ENCODE data around the gene ZNF618. TPM values are rescaled to one million over a fixed set of nuclear protein-coding genes. Genes with fewer than 3 reads are reported as not detected.

ZNF618 gene
- polyA plus RNA-seq, 1 of the 3 experiments (the other 2 are of a cell fraction) = 6.2 TPM

DNA sequence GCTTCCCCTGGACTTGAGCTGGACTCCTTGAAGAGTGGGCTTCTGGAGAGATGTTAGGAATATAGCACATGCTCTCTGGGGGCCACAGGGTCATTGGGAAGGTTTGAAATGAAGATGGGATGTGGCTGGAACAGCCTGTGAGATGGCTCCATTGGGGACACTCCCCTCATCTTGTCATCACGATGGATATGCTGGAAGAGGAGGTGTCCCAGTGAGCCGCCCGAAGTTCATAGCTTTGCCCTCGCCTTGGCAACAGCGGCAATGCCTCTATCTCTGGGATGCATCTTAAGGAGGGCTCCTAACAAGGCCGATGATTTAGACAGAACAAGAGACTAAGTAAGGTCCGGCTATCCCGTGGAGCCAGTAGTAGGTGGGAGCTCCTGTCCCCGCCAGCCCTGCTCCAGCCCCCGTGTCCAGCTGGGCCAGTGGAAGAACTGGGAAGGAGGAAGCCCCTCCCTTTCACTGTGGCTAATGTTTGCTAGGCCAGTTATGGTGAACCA lies 178.1 kb downstream of the ZNF618 start (continued):
- TF ChIP-seq, protein P1, sequence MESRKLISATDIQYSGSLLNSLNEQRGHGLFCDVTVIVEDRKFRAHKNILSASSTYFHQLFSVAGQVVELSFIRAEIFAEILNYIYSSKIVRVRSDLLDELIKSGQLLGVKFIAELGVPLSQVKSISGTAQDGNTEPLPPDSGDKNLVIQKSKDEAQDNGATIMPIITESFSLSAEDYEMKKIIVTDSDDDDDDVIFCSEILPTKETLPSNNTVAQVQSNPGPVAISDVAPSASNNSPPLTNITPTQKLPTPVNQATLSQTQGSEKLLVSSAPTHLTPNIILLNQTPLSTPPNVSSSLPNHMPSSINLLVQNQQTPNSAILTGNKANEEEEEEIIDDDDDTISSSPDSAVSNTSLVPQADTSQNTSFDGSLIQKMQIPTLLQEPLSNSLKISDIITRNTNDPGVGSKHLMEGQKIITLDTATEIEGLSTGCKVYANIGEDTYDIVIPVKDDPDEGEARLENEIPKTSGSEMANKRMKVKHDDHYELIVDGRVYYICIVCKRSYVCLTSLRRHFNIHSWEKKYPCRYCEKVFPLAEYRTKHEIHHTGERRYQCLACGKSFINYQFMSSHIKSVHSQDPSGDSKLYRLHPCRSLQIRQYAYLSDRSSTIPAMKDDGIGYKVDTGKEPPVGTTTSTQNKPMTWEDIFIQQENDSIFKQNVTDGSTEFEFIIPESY (IDR thresholded peaks at IDR 0.05; ENCODE audit: borderline replicate concordance, low read depth) = no peak

DNA sequence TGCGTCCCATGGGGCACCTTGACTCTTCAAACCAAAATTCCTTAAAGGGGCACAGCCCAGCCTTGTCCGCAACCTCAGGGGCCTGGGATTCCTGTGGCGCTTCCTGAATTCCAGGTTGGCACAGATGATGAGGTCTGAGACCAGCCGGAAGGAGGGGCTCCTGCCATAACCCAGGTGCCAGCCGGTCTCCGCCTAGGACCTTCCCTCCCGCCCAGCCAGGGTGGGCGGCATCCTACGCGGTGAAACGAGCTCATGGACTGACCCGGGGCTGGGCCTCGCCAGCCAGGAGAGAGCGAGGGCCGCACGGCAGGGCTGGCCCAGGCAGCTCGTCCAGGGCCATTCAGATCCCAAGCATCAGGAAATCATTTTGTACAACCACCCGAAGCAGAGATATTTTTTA lies 179.0 kb downstream of the ZNF618 start:
- H3K4me2 ChIP-seq = no peak overlapping the region
- no peak overlapping the region for H3K9ac ChIP-seq
- H3K9me2 ChIP-seq = no peaks in the 10 kb centered on the region
- no peak for DNase-seq
- H3K9me3 ChIP-seq = no peaks in the 10 kb centered on the region
- ChIA-PET CTCF (interaction anchor here (1.0 kb wide), 1 partner anchor 17 kb away, joined by 3 read pairs; no protein-coding TSS in a partner anchor), POLR2A (no interaction called here)
- H3K27me3 ChIP-seq (ENCODE audit: insufficient read depth) = no peaks in the 10 kb centered on the region
- H3K79me2 ChIP-seq (ENCODE audit: insufficient read depth) = no peaks in the 10 kb centered on the region
- H3K4me3 ChIP-seq (ENCODE audit: low read depth in 2 of 2, low read length in 1 of 2) = no peak overlapping the region
- H3K36me3 ChIP-seq (replicated peaks in 1 of 2; ENCODE audit: control insufficient read depth in 1 of 2, insufficient read depth in 2 of 2, low read length in 1 of 2) = peaks cover 8 to 22% of the 10 kb centered on the region in 2 experiments
- no peaks in the 10 kb centered on the region; a peak in 1 of 4 replicates for H3K4me1 ChIP-seq (ENCODE audit: control insufficient read depth in 1 of 2, insufficient read depth in 2 of 2, low read depth in 1 of 2, low read length in 1 of 2)
- H3F3A ChIP-seq (replicated peaks; ENCODE audit: insufficient read depth) = no peaks in the 10 kb centered on the region
- no peak overlapping the region for H2AFZ ChIP-seq (ENCODE audit: low read depth)
- 95% methylated on average over 3 of the region's 18 CpGs for WGBS (ENCODE audit: low lambda C conversion rate)
- H3K27ac ChIP-seq (ENCODE audit: low read depth in 2 of 2, low read length in 1 of 2) = no peak overlapping the region
- no peaks in the 10 kb centered on the region for H4K20me1 ChIP-seq (ENCODE audit: insufficient read depth)
- TF ChIP-seq ELF1 (IDR thresholded peaks at IDR 0.05) = no peak
- TF ChIP-seq, protein P2, sequence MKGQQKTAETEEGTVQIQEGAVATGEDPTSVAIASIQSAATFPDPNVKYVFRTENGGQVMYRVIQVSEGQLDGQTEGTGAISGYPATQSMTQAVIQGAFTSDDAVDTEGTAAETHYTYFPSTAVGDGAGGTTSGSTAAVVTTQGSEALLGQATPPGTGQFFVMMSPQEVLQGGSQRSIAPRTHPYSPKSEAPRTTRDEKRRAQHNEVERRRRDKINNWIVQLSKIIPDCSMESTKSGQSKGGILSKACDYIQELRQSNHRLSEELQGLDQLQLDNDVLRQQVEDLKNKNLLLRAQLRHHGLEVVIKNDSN (IDR thresholded peaks at IDR 0.05; ENCODE audit: borderline replicate concordance, low read depth) = no peak
- TF ChIP-seq, protein P3, sequence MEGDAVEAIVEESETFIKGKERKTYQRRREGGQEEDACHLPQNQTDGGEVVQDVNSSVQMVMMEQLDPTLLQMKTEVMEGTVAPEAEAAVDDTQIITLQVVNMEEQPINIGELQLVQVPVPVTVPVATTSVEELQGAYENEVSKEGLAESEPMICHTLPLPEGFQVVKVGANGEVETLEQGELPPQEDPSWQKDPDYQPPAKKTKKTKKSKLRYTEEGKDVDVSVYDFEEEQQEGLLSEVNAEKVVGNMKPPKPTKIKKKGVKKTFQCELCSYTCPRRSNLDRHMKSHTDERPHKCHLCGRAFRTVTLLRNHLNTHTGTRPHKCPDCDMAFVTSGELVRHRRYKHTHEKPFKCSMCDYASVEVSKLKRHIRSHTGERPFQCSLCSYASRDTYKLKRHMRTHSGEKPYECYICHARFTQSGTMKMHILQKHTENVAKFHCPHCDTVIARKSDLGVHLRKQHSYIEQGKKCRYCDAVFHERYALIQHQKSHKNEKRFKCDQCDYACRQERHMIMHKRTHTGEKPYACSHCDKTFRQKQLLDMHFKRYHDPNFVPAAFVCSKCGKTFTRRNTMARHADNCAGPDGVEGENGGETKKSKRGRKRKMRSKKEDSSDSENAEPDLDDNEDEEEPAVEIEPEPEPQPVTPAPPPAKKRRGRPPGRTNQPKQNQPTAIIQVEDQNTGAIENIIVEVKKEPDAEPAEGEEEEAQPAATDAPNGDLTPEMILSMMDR (IDR thresholded peaks at IDR 0.05) = no peak
- TF ChIP-seq GABPA (IDR thresholded peaks at IDR 0.05; ENCODE audit: low read depth) = no peak
- TF ChIP-seq, protein P4, sequence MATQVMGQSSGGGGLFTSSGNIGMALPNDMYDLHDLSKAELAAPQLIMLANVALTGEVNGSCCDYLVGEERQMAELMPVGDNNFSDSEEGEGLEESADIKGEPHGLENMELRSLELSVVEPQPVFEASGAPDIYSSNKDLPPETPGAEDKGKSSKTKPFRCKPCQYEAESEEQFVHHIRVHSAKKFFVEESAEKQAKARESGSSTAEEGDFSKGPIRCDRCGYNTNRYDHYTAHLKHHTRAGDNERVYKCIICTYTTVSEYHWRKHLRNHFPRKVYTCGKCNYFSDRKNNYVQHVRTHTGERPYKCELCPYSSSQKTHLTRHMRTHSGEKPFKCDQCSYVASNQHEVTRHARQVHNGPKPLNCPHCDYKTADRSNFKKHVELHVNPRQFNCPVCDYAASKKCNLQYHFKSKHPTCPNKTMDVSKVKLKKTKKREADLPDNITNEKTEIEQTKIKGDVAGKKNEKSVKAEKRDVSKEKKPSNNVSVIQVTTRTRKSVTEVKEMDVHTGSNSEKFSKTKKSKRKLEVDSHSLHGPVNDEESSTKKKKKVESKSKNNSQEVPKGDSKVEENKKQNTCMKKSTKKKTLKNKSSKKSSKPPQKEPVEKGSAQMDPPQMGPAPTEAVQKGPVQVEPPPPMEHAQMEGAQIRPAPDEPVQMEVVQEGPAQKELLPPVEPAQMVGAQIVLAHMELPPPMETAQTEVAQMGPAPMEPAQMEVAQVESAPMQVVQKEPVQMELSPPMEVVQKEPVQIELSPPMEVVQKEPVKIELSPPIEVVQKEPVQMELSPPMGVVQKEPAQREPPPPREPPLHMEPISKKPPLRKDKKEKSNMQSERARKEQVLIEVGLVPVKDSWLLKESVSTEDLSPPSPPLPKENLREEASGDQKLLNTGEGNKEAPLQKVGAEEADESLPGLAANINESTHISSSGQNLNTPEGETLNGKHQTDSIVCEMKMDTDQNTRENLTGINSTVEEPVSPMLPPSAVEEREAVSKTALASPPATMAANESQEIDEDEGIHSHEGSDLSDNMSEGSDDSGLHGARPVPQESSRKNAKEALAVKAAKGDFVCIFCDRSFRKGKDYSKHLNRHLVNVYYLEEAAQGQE (IDR thresholded peaks at IDR 0.05; ENCODE audit: low read depth, low read length) = no peak
- TF ChIP-seq FOXM1 (IDR thresholded peaks at IDR 0.05; ENCODE audit: low read depth) = no peak
- no peak for TF ChIP-seq JUND (IDR thresholded peaks at IDR 0.05)
